Vagina (tissue), 2 donors: Measurements from ENCODE around the gene PCGF1. TPM values are rescaled to one million over a fixed set of nuclear protein-coding genes. Genes with fewer than 3 reads are reported as not detected.

ENCODE experiments used
- DNase-seq, 2 donors: peaks; one replicate each; pipeline ENCODE4 v3.0.0-alpha.2; 2017; ENCODE audit errors: extremely low spot score in 2 of 2
- H3K27ac ChIP-seq: fragments of 200-600 bp; sonication (generic); one replicate; pipeline ENCODE4 v1.5.1; 2019
- H3K27me3 ChIP-seq: fragments of 200-600 bp; sonication (generic); one replicate; pipeline ENCODE4 v1.5.1; 2019
- H3K36me3 ChIP-seq, 2 donors: fragments of 200-600 bp; sonication (generic); one replicate each; pipeline ENCODE4 v1.5.1; 2017 to 2019
- H3K4me1 ChIP-seq: fragments of 200-600 bp; sonication (generic); one replicate; pipeline ENCODE4 v1.5.1; 2019
- H3K4me3 ChIP-seq, 2 donors: fragments of 200-600 bp; sonication (generic); 1 replicate in 1 of 2; 2 replicates in 1 of 2; pipeline ENCODE4 v1.5.1; 2016 to 2019
- H3K9me3 ChIP-seq: fragments of 200-600 bp; sonication (generic); one replicate; pipeline ENCODE4 v1.5.1; 2019
- POLR2A ChIP-seq, 2 donors: fragments of 450-650 bp; IDR thresholded peaks; one replicate each; pipeline ENCODE4 v1.6.1; 2017; ENCODE audit warnings: antibody characterized with exemption in 2 of 2, mild to moderate bottlenecking in 2 of 2, moderate library complexity in 2 of 2
- POLR2AphosphoS5 ChIP-seq, 2 donors: sonication (generic); formaldehyde crosslinking; IDR thresholded peaks; one replicate each; pipeline ENCODE4 v1.9.0; 2017; ENCODE audit warnings: antibody characterized with exemption in 2 of 2, mild to moderate bottlenecking in 2 of 2, low read depth in 1 of 2; ENCODE audit not compliant: insufficient read depth in 1 of 2
- intact Hi-C: fragments of 100-400 bp; cut with DNase I; formaldehyde crosslinking; loops from one replicate; pipeline ENCODE4 v1.15.1; 2023
- total RNA-seq: library from RNA; depleted of rRNA; stranded (reverse); fragments of >200 nt; gene quantifications from one replicate; pipeline ENCODE4 v1.2.3, GENCODE V29; 2016
- TF ChIP-seq, protein P1 (sequence below), 3 experiments: fragments of 450-650 bp in 2 of 3; fragments of 200-600 bp in 1 of 3; sonication (generic) in 1 of 3; IDR thresholded peaks; one replicate each; pipeline ENCODE4 v1.5.1; 2017 to 2019; ENCODE audit warnings: antibody characterized with exemption in 3 of 3, mild to moderate bottlenecking in 2 of 3, moderate library complexity in 2 of 3

The PCGF1 gene
- total RNA-seq, 1 donor from 2014 or later = 14.7 TPM

DNA sequence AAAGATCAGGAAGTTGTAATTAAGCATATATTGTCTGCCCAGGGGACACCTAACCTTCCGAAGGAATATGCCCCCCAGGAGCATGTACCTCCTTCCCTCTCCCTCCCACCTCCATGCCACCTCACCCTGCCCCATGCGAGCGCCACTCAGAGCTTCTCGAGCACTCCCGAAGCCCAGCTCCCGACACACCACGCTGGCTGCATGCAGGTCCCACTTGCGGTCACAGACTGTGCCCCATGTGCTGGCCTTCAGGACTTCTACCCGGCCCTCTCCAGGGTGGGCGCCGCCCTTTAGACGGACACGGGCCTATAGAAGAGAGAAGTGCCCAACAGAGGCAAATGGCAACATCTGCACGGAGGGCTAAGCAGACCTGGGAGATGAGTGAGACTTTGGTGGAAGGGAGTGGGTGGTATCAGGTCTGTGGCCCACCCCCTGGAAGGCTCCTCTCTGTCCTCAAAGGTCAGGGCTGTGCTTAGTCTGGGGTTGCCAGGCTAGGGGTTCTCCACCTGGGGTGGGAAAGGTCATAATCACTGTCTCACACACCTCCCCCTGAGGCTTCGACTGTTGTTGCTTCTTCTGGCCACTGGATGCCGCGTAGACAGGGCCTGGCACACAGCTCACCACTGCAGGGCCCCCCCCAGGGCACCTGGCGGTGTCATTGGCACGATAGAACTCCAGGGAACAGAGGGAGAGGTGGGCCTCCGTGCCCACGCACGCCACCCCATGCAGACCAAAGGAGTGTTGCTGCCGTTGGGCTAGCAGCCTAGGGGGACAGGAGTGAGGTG lies 28.9 kb upstream of the PCGF1 start:
- H3K27ac ChIP-seq = no peak overlapping the region
- no peaks in the 10 kb centered on the region for H3K9me3 ChIP-seq
- no peak for DNase-seq
- no peak for TF ChIP-seq POLR2A (IDR thresholded peaks at IDR 0.05)
- TF ChIP-seq, protein P1, sequence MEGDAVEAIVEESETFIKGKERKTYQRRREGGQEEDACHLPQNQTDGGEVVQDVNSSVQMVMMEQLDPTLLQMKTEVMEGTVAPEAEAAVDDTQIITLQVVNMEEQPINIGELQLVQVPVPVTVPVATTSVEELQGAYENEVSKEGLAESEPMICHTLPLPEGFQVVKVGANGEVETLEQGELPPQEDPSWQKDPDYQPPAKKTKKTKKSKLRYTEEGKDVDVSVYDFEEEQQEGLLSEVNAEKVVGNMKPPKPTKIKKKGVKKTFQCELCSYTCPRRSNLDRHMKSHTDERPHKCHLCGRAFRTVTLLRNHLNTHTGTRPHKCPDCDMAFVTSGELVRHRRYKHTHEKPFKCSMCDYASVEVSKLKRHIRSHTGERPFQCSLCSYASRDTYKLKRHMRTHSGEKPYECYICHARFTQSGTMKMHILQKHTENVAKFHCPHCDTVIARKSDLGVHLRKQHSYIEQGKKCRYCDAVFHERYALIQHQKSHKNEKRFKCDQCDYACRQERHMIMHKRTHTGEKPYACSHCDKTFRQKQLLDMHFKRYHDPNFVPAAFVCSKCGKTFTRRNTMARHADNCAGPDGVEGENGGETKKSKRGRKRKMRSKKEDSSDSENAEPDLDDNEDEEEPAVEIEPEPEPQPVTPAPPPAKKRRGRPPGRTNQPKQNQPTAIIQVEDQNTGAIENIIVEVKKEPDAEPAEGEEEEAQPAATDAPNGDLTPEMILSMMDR (IDR thresholded peaks at IDR 0.05) = no peak
- TF ChIP-seq POLR2AphosphoS5 (IDR thresholded peaks at IDR 0.05; ENCODE audit: insufficient read depth in 1 of 2, low read depth in 1 of 2) = no peak
- no peak overlapping the region for H3K4me3 ChIP-seq
- peaks cover 8% of the 10 kb centered on the region for H3K4me1 ChIP-seq
- H3K27me3 ChIP-seq = no peaks in the 10 kb centered on the region
- intact Hi-C loops = no loop called here
- H3K36me3 ChIP-seq = peaks cover 0 to 4% of the 10 kb centered on the region in 2 donors

GRCh38 chr2:74535440-74535965 lies 28.0 kb upstream of the PCGF1 start:
- Histone ChIP-seq H3K27me3 (no peaks in the 10 kb centered on the region), H3K36me3 (peaks cover 0 to 4% of the 10 kb centered on the region in 2 donors), H3K9me3 (no peaks in the 10 kb centered on the region), H3K27ac (no peak overlapping the region), H3K4me1 (peaks cover 17% of the 10 kb centered on the region), H3K4me3 (no peak overlapping the region)
- TF ChIP-seq, protein P1 (IDR thresholded peaks at IDR 0.05) = no peak
- TF ChIP-seq POLR2AphosphoS5 (IDR thresholded peaks at IDR 0.05; ENCODE audit: insufficient read depth in 1 of 2, low read depth in 1 of 2) (no peak), POLR2A (IDR thresholded peaks at IDR 0.05) (no peak)
- DNase-seq = no peak
- intact Hi-C loops = no loop called here

GRCh38 chr2:74534411-74534810 lies 26.9 kb upstream of the PCGF1 start:
- Histone ChIP-seq H3K27me3 (no peaks in the 10 kb centered on the region), H3K9me3 (no peaks in the 10 kb centered on the region), H3K36me3 (peaks cover 0 to 4% of the 10 kb centered on the region in 2 donors), H3K4me3 (no peak overlapping the region), H3K4me1 (peaks cover 17% of the 10 kb centered on the region), H3K27ac (no peak overlapping the region)
- intact Hi-C loops = no loop called here
- no peak for TF ChIP-seq POLR2AphosphoS5 (IDR thresholded peaks at IDR 0.05; ENCODE audit: insufficient read depth in 1 of 2, low read depth in 1 of 2)
- DNase-seq = no peak

DNA sequence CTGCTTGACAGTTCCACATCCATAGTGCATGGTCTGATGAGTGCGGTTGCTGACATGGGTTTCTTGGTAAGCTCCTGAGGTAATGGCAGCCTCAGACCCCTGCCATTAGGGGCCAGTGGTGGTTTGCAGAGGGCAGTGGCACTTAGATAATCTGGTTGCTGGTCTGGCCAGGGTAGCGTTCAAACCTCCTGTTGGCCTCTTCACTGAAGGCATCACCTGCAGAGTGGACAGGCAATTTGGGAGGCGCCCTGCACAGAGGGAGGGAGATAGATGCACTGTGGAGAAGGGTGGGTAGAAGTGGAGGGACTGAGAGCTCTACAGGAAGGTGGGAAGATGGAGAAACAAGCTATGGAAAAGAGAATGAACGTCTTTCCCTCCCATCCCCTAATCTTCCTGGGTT lies 26.0 kb upstream of the PCGF1 start:
- TF ChIP-seq POLR2A (IDR thresholded peaks at IDR 0.05) (no peak), POLR2AphosphoS5 (IDR thresholded peaks at IDR 0.05; ENCODE audit: insufficient read depth in 1 of 2, low read depth in 1 of 2) (no peak)
- TF ChIP-seq, protein P1 (IDR thresholded peaks at IDR 0.05) = no peak
- no peak overlapping the region for H3K27ac ChIP-seq
- H3K27me3 ChIP-seq = no peaks in the 10 kb centered on the region
- no peaks in the 10 kb centered on the region for H3K9me3 ChIP-seq
- no peak overlapping the region for H3K4me3 ChIP-seq
- intact Hi-C loops = no loop called here
- H3K36me3 ChIP-seq = peaks cover 0 to 4% of the 10 kb centered on the region in 2 donors
- no peak for DNase-seq
- H3K4me1 ChIP-seq = peaks cover 25% of the 10 kb centered on the region

GRCh38 chr2:74532222-74532621 lies 24.7 kb upstream of the PCGF1 start:
- H3K4me1 ChIP-seq = peaks cover 33% of the 10 kb centered on the region
- H3K4me3 ChIP-seq = no peak overlapping the region
- no peaks in the 10 kb centered on the region for H3K9me3 ChIP-seq
- no peak for DNase-seq
- intact Hi-C loops = no loop called here
- no peaks in the 10 kb centered on the region for H3K27me3 ChIP-seq
- peaks cover 0 to 10% of the 10 kb centered on the region in 2 donors for H3K36me3 ChIP-seq
- H3K27ac ChIP-seq = no peak overlapping the region
- TF ChIP-seq POLR2A (IDR thresholded peaks at IDR 0.05) (no peak), POLR2AphosphoS5 (IDR thresholded peaks at IDR 0.05; ENCODE audit: insufficient read depth in 1 of 2, low read depth in 1 of 2) (no peak)
- TF ChIP-seq, protein P1 (IDR thresholded peaks at IDR 0.05) = no peak
